ENCODE results near the gene PRICKLE3. TPM values are rescaled to one million over a fixed set of nuclear protein-coding genes. Genes with fewer than 3 reads are reported as not detected.

Gene PRICKLE3
- total and polyA plus RNA-seq, 2 of the 4 experiments (the other 2 are of a cell fraction), result 3.4 to 6.4 TPM

DNA sequence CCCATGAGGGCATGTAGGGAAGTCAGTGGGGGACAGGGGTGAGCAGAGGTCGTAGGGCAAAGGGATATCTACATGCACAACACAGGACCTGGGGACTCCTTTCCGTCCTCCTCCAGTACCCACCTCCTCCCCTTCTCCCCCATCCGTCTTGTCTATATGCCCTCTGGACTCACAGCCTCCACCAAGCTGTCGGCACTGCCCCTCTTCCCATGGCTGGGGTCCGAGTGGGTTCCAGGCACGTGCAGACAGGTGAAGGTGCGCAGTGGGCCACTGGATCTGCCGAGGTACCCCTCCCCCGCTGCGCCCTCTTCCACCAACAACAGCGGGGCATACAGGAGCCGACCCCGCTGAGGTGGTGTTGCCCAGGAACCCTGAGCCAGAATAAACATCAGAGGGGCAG, 19.3 kb upstream of the PRICKLE3 start:
- Histone ChIP-seq H3K9me3 (ENCODE audit: control insufficient read depth, insufficient read depth, low read length) (no peaks in the 10 kb centered on the region), H2BK20ac (ENCODE audit: low read depth, low read length) (no peak overlapping the region), H2BK15ac (ENCODE audit: low read depth, low read length) (no peak overlapping the region), H3K14ac (replicated peaks; ENCODE audit: low read depth, low read length) (no peak overlapping the region), H2BK5ac (ENCODE audit: low read depth, low read length, poor library complexity, severe bottlenecking) (no peak overlapping the region), H3K27ac (ENCODE audit: insufficient read depth, low read length) (no peak overlapping the region), H2AK9ac (replicated peaks; ENCODE audit: low read depth, low read length, poor library complexity) (no peak overlapping the region), H3K4me3 (ENCODE audit: insufficient read depth, low read depth, low read length) (no peak overlapping the region), H2AK5ac (ENCODE audit: low read depth, low read length) (no peak overlapping the region), H2AFZ (replicated peaks; ENCODE audit: low read length, poor library complexity) (no peak overlapping the region), H3K4me1 (ENCODE audit: control insufficient read depth, insufficient read depth, low read length) (no peaks in the 10 kb centered on the region), H3K4ac (ENCODE audit: low read depth, low read length) (no peak overlapping the region), H3K56ac (ENCODE audit: extremely low read depth, insufficient read depth, low read length) (no peak overlapping the region), H3K9ac (ENCODE audit: low read depth, low read length) (no peak overlapping the region), H2BK120ac (ENCODE audit: low read depth, low read length) (no peak overlapping the region), H3K4me2 (ENCODE audit: low read depth, low read length) (no peak overlapping the region), H4K91ac (ENCODE audit: insufficient read depth, low read depth, low read length) (no peak overlapping the region), H3K18ac (ENCODE audit: low read depth, low read length) (no peak overlapping the region), H3K23ac (ENCODE audit: low read depth, low read length) (no peak overlapping the region), H3K79me1 (ENCODE audit: low read depth in 1 of 2, low read length in 2 of 2) (no peaks in the 10 kb centered on the region), H4K20me1 (ENCODE audit: insufficient read depth, low read length) (no peaks in the 10 kb centered on the region), H3K27me3 (ENCODE audit: control insufficient read depth, insufficient read depth, low read length) (peaks cover 13% of the 10 kb centered on the region), H3K9me1 (ENCODE audit: insufficient read depth, low read length) (no peaks in the 10 kb centered on the region), H3K36me3 (ENCODE audit: control insufficient read depth, insufficient read depth, low read length) (no peaks in the 10 kb centered on the region), H4K8ac (ENCODE audit: low read depth in 2 of 2, low read length in 2 of 2) (no peak overlapping the region), H4K5ac (ENCODE audit: low read depth, low read length) (no peak overlapping the region)
- intact Hi-C loops (cut with micrococcal nuclease), result no loop called here
- in situ Hi-C loops (cut with MboI; ENCODE audit: low sequenced_read_pairs), result no loop called here
- DNase-seq (no peak), ATAC-seq (ENCODE audit: low read depth) (no peak)
- ChIA-PET CTCF (no interaction called here), POLR2A (ENCODE audit: unreplicated experiment) (no interaction called here)
- WGBS, 2 experiments (ENCODE audit: extremely low coverage in 2 of 2, insufficient read length in 1 of 2), result no CpG with 5 or more reads among the region's 13 CpGs
- dilution Hi-C loops (cut with HindIII; ENCODE audit: low sequenced_read_pairs, unreplicated experiment), result no loop called here
- BruUV-seq (replicated peaks), result no TSS peak
- TF ChIP-seq BHLHE40 (IDR thresholded peaks at IDR 0.05; ENCODE audit: low read depth, low read length), result no peak
- TF ChIP-seq, protein P1, sequence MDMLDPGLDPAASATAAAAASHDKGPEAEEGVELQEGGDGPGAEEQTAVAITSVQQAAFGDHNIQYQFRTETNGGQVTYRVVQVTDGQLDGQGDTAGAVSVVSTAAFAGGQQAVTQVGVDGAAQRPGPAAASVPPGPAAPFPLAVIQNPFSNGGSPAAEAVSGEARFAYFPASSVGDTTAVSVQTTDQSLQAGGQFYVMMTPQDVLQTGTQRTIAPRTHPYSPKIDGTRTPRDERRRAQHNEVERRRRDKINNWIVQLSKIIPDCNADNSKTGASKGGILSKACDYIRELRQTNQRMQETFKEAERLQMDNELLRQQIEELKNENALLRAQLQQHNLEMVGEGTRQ (IDR thresholded peaks at IDR 0.05; ENCODE audit: low read depth, low read length), result no peak
- TF ChIP-seq FOS (IDR thresholded peaks at IDR 0.05; ENCODE audit: low read depth, low read length), result no peak
- no peak for TF ChIP-seq MAZ (IDR thresholded peaks at IDR 0.05; ENCODE audit: borderline replicate concordance, low read depth, low read length)
- TF ChIP-seq MXI1 (IDR thresholded peaks at IDR 0.05; ENCODE audit: borderline replicate concordance, low read depth, low read length), result no peak
- TF ChIP-seq RCOR1 (IDR thresholded peaks at IDR 0.05; ENCODE audit: insufficient replicate concordance, low read length), result no peak
- TF ChIP-seq CHD1 (IDR thresholded peaks at IDR 0.05; ENCODE audit: low read depth, low read length), result no peak
- TF ChIP-seq RFX5 (IDR thresholded peaks at IDR 0.05; ENCODE audit: low read depth, low read length), result no peak
- no peak for TF ChIP-seq SMC3 (IDR thresholded peaks at IDR 0.05; ENCODE audit: low read depth, low read length)
